Activated CD8-positive, alpha-beta memory T cell treated with anti-CD3 and anti-CD28 coated beads for 1 hour (primary cell): Measurements from ENCODE around the gene GTF2A1.
"Not testable (repeated sequence)": the region's sequence is repeated elsewhere in the genome, so short reads cannot be mapped to it uniquely, and the experiment has no call there.

Experiments used
- DNase-seq, 2 donors: peaks; one replicate each; pipeline ENCODE4 v3.0.0-alpha.2; 2020; ENCODE audit warnings: low read depth in 1 of 2; ENCODE audit errors: extremely low read depth in 1 of 2

The GTF2A1 gene

DNA sequence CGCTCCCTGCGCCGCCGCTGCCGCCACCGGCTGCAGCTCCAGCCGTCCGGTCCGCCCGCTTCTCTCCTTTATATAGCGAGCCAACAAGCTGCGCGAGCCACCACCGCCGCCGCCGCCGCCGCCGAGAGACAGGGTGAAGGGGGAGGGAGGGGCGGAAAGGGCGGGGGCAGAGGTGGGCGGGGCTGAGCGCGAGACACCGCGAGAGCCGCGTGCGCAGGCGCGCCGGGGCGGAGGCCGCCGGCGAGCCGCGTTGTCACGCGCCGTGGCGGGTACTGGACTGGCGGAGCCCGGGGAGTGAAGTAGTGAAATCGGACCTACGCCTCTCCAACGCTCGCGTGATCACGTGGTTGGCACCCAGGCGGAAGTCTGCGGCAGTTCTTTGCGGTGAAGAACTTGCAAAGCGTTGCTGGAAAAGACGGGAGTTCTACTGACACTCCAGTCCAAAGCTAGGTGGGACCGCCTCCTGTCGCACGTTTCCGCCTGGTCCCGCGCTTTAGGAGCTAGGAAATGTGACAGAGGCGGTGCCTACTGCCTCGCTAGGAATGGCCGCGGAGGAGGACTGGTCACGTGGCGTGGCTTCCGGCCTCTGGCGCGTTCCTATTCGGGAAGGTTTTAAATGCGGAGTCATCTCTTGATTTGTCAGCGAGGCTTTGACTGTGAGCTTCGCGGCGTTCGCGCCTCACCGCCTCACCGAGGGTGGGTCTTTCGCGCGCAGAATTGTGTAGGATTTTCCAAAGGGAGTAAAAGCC lies at the start of gene GTF2A1:
GTF2A1 (minus strand) TSS at position 130 of the 749 bp plus-strand sequence. CDS start 441 bp downstream, outside the sequence.
- peak; percentile 76 to 93 for DNase-seq

DNA sequence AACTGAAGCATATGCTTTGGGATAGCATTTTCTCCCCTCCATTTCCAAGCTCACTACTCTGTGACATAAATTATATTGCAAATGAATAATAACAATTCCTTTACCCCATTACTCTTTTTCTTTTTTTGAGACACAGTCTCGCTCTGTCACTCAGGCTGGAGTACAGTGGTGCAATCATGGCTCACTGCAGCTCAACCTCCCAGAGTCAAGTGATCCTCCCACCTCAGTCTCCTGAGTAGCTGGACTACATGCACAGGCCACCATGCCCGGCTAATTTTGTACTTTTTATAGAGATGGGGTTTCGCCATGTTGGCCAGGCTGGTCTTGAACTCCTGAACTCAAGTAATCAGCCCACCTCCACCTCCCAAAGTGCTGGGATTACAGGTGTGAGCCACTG lies 49.2 kb upstream of the GTF2A1 start:
- no peak for DNase-seq

- DNase-seq = no peak
Measured at GRCh38 chr14:81269100-81269978, 48.6 kb upstream of the GTF2A1 start.

GRCh38 chr14:81268016-81268416 lies 47.3 kb upstream of the GTF2A1 start:
- DNase-seq = no peak

- no peak for DNase-seq
Measured at GRCh38 chr14:81265636-81266169, 44.9 kb upstream of the GTF2A1 start.

DNA sequence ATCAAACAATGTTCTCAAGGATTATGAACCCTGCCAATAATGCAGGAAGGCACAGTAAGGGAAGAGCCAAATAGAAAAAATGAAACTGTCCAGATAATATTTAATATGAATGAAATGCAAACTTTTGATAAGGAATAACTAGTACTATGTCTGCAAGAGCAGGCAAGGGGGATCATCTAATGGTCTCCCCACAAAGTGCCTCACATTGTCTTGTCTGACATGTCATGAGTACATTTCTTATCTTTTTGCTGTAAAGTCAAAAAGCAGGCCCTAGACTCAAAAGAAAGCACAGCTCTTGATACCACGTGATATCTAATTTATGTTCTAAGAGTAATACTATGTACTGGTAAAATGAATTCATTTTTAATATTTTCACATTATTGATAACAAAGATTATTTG lies 43.9 kb upstream of the GTF2A1 start:
- no peak for DNase-seq

DNA sequence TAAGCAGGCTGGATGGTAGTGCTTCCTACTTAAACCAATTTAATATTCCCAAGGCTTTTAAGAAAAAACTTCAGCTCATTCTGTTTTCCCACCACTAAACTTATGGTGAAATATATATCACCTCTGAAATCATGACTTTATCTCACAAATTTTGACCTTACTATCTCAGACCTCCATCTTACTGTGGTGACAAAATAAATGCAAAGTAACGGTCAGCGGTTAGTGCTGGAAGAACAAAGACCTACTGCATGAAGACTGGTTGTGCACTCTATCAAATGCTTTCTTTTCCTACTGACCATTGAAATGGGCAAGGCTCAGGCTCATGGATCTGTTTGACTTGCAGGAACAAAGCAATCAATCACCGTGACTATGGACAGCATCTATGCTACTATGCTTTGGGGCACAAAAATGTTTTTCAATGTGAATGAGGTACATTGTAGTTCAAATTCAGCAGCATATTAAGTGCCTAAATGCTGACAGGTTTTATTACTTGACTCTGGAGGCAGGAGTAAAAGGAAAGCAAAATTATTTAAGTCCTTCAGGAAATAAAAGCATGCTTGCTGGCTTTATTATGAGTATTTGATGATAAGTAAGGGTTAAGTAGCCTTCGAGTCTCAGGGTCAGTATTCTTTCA lies 43.1 kb upstream of the GTF2A1 start:
- DNase-seq = no peak

DNA sequence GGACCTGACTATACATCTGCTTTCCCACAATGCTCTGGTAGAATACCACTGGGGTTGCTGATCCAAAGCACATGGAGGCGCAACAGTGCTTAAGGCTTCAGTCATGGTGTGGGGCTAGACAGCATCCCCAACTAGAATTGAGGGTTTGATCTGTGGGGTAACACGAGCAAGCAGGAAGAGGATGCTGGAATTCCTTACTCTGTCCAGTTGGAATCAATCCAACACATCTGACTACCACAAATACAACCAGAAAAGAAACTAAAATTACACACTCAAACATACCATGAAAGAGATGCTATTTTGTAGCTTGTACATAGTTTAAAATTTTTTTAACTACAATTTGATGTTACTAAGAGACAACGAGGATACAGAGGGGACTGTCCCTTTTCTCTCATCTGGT lies 40.4 kb upstream of the GTF2A1 start:
- DNase-seq = no peak

DNA sequence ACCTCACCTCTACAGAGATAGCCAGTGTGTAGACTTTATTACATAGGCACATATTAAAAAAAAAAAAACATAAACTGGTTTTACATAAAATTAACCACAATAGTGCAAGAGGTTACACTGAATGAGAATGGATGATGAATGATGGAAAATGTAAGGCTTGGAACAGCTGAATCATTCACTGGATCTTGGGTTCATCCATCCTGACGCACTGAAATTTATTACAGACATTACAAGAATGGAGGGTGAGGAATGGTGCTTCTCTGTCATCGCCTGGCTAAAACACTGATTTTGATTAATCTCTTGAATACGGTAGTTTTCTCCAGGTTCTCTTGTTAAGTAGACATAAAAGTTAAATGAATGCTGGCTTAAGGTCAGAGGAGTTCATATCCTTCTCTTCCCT lies 40.0 kb upstream of the GTF2A1 start:
- DNase-seq = no peak

DNA sequence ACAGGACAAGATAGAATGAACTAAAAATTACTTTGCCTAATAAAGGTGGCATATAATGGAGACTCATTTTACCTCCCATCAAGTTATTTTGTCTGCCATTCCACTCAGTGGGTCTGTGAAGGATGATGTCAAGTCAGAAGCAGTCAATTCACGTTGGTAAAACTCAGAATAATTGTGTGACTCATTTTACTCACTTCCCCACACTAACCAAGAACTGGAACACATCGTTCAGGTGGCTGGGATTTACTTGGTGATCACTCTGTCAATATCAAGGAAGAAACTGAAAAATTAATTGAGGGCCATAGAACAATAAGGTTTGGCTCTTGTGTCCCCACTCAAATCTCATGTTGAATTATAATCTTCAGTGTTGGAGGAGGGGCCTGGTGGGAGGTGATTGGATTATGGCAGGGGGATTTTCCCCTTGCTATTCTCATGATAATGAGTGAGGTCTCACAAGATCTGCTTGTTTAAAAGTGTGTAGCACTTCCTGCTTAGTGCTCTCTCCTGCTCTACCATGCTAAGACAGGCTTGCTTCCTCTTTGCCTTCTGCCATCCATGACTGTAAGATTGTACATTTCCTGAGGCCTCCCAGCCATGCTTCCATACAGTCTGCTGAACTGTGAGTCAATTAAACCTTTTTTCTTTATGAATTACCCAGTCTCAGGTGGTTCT lies 35.7 kb upstream of the GTF2A1 start:
- DNase-seq = no peak

DNA sequence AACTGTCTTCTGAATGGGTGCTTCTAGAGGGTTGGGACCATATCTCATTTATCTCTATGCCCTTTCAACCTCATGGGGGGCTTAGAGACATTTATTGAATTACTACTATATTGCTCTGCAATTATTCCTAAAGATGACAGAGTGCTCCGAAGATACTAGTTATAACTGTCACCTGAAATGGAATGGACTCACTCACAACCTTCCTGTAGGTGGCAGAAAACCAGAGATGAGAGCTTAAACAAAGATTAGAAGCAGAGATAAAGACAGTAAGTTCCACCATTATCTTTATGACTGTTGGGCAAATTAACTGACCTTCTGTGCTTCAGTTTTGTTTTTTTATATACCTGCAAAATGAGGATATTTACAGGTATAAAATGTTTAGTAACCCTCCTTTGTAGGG lies 31.5 kb upstream of the GTF2A1 start:
- DNase-seq = no peak

DNA sequence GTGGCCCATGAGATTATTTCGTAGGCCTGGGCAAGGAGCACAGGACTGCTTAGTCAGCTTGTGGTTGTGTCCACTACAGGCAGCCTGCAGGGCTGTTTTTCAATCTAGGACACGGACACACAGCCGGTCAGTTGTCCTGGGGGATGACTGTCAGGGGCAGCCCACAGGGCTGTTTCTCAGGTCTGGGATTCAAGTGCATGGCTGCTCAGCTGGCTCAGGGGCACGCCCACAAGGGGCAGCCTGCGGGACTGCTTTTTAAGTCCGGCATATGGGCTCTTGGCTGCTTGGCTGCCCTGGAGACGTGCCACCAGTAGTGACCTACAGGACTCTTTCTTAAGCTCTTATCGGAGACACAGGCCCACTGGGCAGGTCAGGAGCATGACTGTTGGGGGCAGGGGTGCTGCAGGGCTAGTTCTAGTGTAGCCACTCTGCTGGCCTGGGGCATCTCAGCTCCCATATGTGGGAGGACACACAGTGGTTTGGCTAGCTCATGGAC lies 26.6 kb upstream of the GTF2A1 start:
- DNase-seq = no peak

DNA sequence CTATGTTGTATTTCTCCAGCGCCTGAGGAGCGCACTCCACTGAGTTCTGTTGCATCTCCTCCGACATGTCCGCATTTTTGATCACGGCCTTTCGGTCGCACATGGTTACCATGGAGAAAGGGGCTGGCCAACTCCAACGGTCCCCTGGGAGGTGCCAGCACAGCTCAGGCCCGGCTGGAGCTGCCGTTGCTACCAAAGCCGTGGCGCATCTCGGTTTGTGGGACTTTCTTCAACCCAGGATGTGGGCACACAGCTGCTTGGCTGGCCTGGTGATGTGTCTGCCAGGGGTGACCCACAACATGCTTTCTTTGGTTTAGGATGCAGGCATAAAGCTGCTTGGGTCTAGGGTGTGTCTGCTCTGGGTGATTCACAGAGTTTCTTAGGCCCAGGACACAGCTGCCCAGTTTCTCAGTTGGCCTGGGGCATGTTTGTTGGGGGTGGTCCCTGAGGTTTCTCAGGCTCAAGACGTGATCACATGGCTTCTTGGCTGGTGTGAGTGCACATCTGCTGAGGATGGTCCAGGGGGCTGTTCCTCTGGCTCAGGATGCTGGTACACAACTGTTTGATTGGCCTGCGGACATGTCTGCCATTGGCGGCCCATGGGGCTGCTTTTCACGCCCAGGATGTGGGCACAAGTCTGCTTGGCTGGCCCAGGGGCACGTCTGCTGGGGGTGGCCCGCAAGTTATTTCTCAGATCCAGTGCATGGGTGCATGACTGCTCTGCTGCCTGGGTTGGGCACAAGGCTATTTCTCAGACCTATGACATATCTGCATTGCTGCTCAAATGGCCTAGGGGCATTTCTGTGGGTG lies 25.9 kb upstream of the GTF2A1 start:
- DNase-seq = no peak

GRCh38 chr14:81245771-81246170 lies 25.0 kb upstream of the GTF2A1 start:
- DNase-seq = no peak

GRCh38 chr14:81244431-81244830 lies 23.7 kb upstream of the GTF2A1 start:
- not testable (repeated sequence) for DNase-seq

- no peak for DNase-seq
Measured at GRCh38 chr14:81243499-81243898, 22.7 kb upstream of the GTF2A1 start.

DNA sequence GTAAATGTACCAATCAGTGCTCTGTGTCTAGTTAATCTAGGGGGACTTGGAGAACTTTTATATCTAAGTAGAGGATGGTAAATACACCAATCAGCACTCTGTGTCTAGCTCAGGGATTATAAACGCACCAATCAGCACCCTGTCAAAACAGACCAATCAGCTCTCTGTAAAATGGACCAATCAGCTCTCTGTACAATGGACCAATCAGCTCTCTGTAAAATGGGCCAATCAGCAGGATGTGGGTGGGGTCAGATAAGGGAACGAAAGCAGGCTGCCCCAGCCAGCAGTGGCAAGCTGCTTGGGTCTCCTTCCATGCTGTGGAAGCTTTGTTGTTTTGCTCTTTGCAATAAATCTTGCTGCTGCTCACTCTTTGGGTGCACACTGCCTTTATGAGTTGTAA lies 16.1 kb upstream of the GTF2A1 start:
- DNase-seq = not testable (repeated sequence)

DNA sequence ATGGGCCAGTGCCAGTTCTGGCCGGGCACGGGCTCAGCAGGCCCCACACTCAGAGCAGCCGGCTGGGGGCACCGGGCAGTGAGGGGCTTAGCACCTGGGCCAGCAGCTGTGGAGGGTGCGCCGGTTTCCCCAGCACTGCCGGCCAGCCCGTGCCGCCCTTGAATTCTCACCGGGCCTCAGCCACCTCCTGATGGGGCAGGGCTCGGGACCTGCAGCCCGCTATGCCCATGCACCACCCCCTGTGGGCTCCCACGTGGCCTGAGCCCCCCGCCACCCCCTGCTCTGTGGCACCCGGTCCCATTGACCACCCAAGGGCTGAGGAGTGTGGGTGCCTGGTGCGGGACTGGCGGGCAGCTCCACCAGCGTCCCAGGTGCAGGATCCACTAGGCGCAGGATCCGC lies 15.4 kb upstream of the GTF2A1 start:
- no peak for DNase-seq

DNA sequence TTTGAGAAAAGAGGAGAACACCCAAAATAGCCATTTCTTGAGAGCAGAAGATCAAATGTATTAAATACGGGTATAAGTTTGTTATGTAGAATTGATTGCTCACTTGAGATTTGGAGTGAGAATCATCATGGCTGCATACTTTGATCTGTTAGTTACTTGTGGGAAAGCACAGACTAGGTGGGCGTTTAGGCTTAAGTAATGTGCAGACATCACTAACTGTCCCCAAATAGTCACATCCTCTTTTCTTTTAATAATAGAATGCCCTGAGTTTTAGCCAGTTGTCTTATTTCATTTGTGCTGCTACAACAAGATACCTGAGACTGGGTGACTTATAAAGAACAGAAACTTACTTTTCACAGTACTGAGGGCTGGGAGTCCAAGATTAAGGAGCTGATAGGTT lies 14.3 kb upstream of the GTF2A1 start:
- no peak for DNase-seq

DNA sequence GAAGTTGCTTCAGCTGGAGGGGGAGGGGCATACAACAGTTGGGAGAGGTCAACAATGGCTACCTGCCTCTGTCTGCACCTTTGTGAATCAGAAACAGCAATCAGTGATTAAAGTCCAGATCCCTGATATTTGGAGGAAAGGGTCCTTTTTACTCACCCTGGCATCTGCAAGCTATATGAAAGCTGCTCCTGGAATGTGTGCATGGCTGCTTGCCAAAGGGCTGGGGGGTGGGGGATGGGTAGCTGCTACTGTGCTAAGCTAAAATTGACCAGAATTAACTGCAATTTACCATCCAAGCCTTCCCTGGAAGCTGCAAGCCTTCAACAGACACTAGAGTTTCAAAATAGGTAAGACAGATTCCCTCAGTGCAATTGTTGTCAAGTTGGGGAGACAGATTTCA lies 13.5 kb upstream of the GTF2A1 start:
- no peak for DNase-seq
